Coronary artery (tissue), 2 donors: Measurements from ENCODE around the gene VSIG4.

Source experiments
- DNase-seq: peaks from one replicate; pipeline ENCODE4 v3.0.0-alpha.2; 2017; ENCODE audit warnings: low spot score
- H3K27ac ChIP-seq, 2 donors: fragments of 200-600 bp; sonication (generic); one replicate each; pipeline ENCODE4 v1.5.1; 2016 to 2019
- H3K4me3 ChIP-seq: fragments of 200-600 bp; sonication (generic); 2 replicates; pipeline ENCODE4 v1.5.1; 2016; ENCODE audit warnings: mild to moderate bottlenecking, moderate library complexity
- CTCF ChIP-seq: fragments of 200-600 bp; sonication (generic); IDR thresholded peaks from one replicate; pipeline ENCODE4 v1.5.1; 2019; ENCODE audit warnings: antibody characterized with exemption

VSIG4 gene

GRCh38 chrX:66000628-66001272, 39.1 kb downstream of the VSIG4 start:
- no peak for TF ChIP-seq CTCF
- Histone ChIP-seq H3K27ac (no peak overlapping the region), H3K4me3 (no peak overlapping the region)
- DNase-seq, result no peak

- no peak for DNase-seq
- no peak overlapping the region for H3K27ac ChIP-seq
- no peak overlapping the region for H3K4me3 ChIP-seq
- TF ChIP-seq CTCF, result no peak
Measured at GRCh38 chrX:66000178-66000577, 39.7 kb downstream of the VSIG4 start.

GRCh38 chrX:65999563-66000148, 40.2 kb downstream of the VSIG4 start:
- TF ChIP-seq CTCF, result no peak
- Histone ChIP-seq H3K4me3 (no peak overlapping the region), H3K27ac (no peak overlapping the region)
- DNase-seq, result no peak

GRCh38 chrX:65999029-65999562, 40.8 kb downstream of the VSIG4 start:
- Histone ChIP-seq H3K4me3 (no peak overlapping the region), H3K27ac (no peak overlapping the region)
- DNase-seq, result no peak
- TF ChIP-seq CTCF, result no peak

- no peak for TF ChIP-seq CTCF
- no peak for DNase-seq
- Histone ChIP-seq H3K27ac (no peak overlapping the region), H3K4me3 (no peak overlapping the region)
Measured at GRCh38 chrX:65997978-65998717, 41.7 kb downstream of the VSIG4 start.

GRCh38 chrX:65994519-65995506, 45.1 kb downstream of the VSIG4 start:
- Histone ChIP-seq H3K27ac (no peak overlapping the region), H3K4me3 (no peak overlapping the region)
- TF ChIP-seq CTCF, result no peak
- DNase-seq, result no peak
